ENCODE measurements around the gene TMED9.
A peak's percentile ranks its signal among the peaks of the same experiment; 100 is the strongest.

TMED9 gene

DNA sequence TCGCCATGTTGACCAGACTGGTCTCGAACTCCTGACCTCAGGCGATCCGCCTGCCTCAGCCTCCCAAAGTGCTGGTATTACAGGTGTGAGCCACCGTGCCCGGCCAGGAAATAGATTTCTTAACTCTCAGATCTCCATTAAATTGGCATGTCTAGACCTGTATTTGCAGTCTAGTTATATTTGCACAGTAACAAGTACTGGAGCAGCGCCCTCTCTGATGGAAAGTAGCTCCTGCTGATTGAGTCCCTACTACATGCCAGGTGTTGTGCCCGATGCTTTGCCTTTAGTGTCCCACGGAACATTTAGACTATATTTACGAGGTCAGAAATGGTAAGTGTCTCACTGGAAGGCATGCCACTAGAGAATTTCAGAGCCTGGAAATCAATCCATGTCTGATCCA is 15.8 kb upstream of the TMED9 start:
- no peak for TF ChIP-seq CTCF (IDR thresholded peaks at IDR 0.05; ENCODE audit: low read depth, low read length)
- in situ Hi-C loops (cut with HindIII; ENCODE audit: low sequenced_read_pairs) = no loop called here

GRCh38 chr5:177578316-177578715 is 13.7 kb upstream of the TMED9 start:
- no peak for TF ChIP-seq CTCF (IDR thresholded peaks at IDR 0.05; ENCODE audit: low read depth, low read length)
- in situ Hi-C loops (cut with HindIII; ENCODE audit: low sequenced_read_pairs) = no loop called here
- DNase-seq (ENCODE audit: low read depth, low spot score) = no peak
- no peak overlapping the region for H3K4me3 ChIP-seq (ENCODE audit: low read depth, low read length)

More for the DNA sequence above, 15.8 kb upstream of the TMED9 start:
- DNase-seq (ENCODE audit: low read depth, low spot score) = no peak
- H3K4me3 ChIP-seq (ENCODE audit: low read depth, low read length) = no peak overlapping the region

DNA sequence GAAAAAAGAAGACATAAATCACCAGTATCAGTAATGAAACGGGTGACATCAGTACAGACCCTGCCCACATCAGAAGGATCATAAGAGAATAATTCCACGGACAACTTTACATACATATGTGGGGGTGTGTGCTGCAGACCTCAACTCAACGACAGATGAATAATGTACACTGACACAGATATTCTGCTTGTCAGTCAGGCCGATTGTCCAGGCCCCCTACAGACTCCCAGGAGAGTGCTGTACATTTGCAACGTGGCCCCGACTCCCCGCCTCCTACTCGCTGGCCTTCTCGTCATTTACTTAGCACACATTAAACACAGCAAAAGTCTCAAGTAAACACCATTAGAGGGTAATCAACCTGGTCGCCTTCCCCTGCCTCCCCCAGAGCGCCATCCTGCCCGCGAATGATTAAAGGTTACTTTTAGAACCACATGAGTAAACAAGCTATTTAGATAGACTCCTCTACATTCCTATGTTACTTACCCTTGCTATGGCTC is 3.5 kb upstream of the TMED9 start:
- in situ Hi-C loops (cut with HindIII; ENCODE audit: low sequenced_read_pairs) = no loop called here
- no peak overlapping the region for H3K4me3 ChIP-seq (ENCODE audit: low read depth, low read length)
- no peak for TF ChIP-seq CTCF (IDR thresholded peaks at IDR 0.05; ENCODE audit: low read depth, low read length)
- no peak for DNase-seq (ENCODE audit: low read depth, low spot score)

DNA sequence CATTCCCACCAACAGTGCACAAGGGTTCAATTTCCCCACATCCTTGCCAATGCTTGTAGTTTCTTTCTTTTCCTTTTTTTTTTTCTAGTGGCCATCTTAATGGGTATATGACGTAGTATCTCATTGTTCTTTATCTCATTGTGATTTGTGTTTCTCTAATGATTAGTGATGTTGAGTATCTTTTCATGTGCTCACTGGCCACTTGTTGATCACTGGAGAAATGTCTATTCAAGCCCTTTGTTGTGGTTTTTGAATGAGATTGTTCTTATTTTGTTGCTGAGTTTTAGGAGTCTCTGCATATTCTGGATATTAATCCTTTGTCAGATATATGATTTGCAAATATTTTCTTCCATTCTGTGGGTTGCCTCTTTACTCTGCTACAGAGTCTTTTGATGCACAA is 1.6 kb upstream of the TMED9 start:
- no peak overlapping the region for H3K4me3 ChIP-seq (ENCODE audit: low read depth, low read length)
- TF ChIP-seq CTCF (IDR thresholded peaks at IDR 0.05; ENCODE audit: low read depth, low read length) = no peak
- in situ Hi-C loops (cut with HindIII; ENCODE audit: low sequenced_read_pairs) = no loop called here
- no peak for DNase-seq (ENCODE audit: low read depth, low spot score)

DNA sequence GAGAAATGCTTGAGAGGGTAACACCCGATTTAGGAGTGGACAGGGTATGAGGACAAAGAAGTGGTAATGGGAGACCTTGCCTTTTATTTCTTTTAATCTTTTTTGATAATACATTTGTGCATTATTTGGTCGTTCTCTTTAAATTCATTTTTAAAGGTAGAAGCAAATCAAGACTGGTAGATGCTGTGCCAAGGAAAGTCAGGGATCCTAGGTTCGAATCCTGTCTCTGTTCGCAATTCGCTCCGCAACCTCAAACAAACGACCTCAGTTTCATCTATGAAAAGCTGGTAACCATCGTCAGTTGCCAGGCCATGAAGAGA is 353 bp upstream of the TMED9 start:
- peak overlapping the region; percentile 77 for H3K4me3 ChIP-seq (ENCODE audit: low read depth, low read length)
- in situ Hi-C loops (cut with HindIII; ENCODE audit: low sequenced_read_pairs) = no loop called here
- TF ChIP-seq CTCF (IDR thresholded peaks at IDR 0.05; ENCODE audit: low read depth, low read length) = no peak

GRCh38 chr5:177592905-177593304 is 902 bp downstream of the TMED9 start:
- DNase-seq (ENCODE audit: low read depth, low spot score) = no peak
- H3K4me3 ChIP-seq (ENCODE audit: low read depth, low read length) = peak overlapping the region; percentile 77
- in situ Hi-C loops (cut with HindIII; ENCODE audit: low sequenced_read_pairs) = no loop called here
- TF ChIP-seq CTCF (IDR thresholded peaks at IDR 0.05; ENCODE audit: low read depth, low read length) = no peak

More for the DNA sequence above, 353 bp upstream of the TMED9 start:
- no peak for DNase-seq (ENCODE audit: low read depth, low spot score)

DNA sequence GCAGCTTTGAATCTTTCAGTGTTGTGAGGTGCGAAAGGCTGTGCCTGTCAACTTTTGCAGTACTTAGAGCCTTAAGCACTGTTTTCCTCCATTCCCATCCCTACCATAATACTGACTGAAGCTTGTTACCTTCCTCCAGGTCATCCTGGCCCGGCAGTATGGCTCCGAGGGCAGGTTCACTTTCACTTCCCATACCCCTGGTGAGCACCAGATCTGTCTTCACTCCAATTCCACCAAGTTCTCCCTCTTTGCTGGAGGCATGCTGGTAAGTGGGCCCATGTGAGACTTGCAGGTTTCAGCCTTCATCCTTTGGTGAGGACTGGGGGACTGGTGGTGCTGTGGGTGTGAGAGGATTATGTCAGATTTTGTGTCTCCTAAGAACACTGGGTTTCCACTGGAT is 1.5 kb downstream of the TMED9 start:
- DNase-seq (ENCODE audit: low read depth, low spot score) = no peak
- no peak for TF ChIP-seq CTCF (IDR thresholded peaks at IDR 0.05; ENCODE audit: low read depth, low read length)
- no peak overlapping the region for H3K4me3 ChIP-seq (ENCODE audit: low read depth, low read length)
- in situ Hi-C loops (cut with HindIII; ENCODE audit: low sequenced_read_pairs) = no loop called here
